ENCODE measurements around the gene SASH1.

Gene SASH1

DNA sequence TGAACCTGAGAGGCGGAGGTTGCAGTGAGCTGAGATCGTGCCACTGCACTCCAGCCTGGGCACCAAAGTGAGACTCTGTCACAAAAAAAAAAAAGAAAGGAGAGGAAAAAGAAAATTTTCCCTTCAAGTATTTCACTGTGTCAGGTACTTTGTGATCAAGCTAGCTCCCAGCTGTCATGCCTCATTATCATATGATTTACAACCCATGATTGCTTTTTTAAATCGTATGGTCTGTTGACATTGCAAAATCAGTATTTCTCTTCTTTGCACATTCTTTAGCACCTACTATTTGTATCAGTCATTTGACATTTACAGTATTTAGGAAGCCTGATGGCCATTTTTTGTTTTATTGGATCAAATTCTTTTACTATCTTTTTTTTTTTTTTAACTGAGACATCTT, 22.4 kb downstream of the SASH1 start:
- FAIRE-seq (no peak), DNase-seq (ENCODE audit: insufficient read length, low spot score) (no peak)
- TF ChIP-seq, protein P1, sequence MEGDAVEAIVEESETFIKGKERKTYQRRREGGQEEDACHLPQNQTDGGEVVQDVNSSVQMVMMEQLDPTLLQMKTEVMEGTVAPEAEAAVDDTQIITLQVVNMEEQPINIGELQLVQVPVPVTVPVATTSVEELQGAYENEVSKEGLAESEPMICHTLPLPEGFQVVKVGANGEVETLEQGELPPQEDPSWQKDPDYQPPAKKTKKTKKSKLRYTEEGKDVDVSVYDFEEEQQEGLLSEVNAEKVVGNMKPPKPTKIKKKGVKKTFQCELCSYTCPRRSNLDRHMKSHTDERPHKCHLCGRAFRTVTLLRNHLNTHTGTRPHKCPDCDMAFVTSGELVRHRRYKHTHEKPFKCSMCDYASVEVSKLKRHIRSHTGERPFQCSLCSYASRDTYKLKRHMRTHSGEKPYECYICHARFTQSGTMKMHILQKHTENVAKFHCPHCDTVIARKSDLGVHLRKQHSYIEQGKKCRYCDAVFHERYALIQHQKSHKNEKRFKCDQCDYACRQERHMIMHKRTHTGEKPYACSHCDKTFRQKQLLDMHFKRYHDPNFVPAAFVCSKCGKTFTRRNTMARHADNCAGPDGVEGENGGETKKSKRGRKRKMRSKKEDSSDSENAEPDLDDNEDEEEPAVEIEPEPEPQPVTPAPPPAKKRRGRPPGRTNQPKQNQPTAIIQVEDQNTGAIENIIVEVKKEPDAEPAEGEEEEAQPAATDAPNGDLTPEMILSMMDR (IDR thresholded peaks at IDR 0.05; ENCODE audit: insufficient read depth, missing control alignments), result no peak

DNA sequence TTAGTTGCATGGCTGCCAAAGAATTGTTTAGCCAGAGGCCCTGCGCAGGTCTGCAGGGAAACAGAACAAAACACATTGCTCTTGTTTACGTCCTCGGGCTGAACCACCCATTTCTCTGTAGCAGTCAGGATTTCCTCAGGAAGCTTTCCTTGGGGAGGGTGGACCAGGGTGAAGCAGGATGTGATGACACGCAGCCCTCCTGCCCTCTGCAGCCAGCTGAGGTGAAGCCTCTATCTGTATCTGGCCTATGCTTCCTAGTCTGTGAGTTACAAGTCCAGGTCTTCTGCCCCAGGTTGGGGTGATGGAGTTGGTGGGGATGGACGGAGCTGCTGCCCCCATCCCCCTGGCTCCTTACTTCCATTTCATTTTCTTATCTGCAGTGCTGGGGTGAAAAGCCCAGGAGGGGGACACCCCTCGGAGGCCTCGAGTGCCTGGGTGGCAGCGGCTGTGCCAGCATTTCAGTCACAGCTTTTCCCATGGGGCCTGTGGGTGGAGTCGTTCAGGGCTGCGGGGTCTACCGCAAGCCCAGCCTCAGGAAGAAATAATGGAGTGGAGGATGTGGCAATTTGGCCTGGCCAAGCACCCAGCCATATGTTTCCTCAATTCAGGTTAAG, 24.9 kb downstream of the SASH1 start:
- TF ChIP-seq, protein P1 (IDR thresholded peaks at IDR 0.05; ENCODE audit: insufficient read depth, missing control alignments), result no peak
- DNase-seq (ENCODE audit: insufficient read length, low spot score) (no peak), FAIRE-seq (no peak)

DNA sequence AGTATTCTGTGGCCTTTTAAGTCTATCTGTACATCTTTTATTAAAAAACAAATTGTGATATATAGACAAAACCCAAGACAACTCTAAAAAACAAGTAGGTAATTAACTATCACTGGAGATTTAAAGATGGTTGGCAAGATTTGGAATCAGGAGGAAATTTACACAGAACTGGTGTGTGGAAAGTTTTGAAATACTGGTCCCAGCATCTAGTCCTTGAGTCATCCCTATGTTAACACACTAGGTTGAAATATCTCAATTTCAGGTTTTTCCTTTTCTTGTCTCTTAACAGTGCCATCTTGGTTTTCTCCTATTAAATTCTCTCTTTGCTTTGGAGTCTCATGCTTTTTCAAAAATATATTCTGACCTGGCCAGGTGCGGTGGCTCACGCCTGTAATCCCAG, 27.5 kb downstream of the SASH1 start:
- DNase-seq (ENCODE audit: insufficient read length, low spot score), result no peak
- no peak for FAIRE-seq
- TF ChIP-seq, protein P1 (IDR thresholded peaks at IDR 0.05; ENCODE audit: insufficient read depth, missing control alignments), result no peak

DNA sequence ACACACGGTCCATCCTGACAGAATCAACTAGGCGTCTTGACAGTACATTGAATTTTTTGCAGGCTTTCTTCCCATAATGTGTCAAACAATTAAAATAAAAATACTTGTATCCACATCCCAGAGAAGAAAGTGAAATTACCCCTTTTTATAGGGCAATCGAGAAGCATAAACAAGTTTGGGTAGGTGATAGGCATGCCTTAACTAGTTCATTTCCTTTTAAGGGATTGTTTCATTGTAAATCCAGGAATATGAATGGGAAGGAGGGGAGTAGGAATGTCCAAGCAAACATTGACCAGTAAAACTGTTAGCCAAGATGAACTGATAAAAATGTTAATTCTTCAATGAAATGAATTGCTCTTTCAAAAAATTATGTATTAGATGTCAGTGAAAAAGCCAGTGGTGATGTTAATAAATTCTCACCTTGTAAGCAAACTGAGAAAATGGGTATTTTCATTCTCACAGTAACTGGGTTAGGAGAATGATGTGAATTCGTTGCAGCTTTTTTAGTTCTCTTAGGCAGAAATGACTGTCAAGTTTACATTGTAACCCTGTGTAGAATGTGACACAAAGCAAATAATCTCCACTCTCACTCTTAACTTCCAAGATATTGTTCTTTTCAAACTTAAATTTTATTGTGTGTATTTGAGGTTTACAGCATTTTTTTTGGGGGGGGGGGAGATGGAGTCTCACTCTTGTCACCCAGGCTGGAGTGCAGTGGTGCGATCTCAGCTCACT, 31.6 kb downstream of the SASH1 start:
- TF ChIP-seq, protein P1 (IDR thresholded peaks at IDR 0.05; ENCODE audit: insufficient read depth, missing control alignments), result no peak
- FAIRE-seq (no peak), DNase-seq (ENCODE audit: insufficient read length, low spot score) (no peak)

DNA sequence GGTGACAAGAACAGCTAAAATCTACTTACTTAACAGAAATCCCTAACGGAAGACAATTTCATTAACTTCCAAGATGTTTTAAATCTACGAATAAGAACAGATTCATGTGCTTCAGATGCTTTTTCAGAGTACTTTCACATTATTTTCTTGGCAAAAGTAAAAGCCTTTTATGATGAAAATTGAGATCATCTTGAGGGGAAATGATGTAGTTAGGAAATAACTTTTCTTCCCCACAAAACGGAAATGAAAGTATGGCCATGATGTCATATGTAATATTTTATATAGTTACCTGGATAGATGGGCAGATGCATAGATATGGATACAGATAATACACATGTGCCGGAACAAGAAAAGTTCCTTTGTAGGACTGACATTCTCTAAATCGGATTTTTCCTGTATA, 32.8 kb downstream of the SASH1 start:
- no peak for FAIRE-seq
- TF ChIP-seq, protein P1 (IDR thresholded peaks at IDR 0.05; ENCODE audit: insufficient read depth, missing control alignments), result no peak
- DNase-seq (ENCODE audit: insufficient read length, low spot score), result no peak

DNA sequence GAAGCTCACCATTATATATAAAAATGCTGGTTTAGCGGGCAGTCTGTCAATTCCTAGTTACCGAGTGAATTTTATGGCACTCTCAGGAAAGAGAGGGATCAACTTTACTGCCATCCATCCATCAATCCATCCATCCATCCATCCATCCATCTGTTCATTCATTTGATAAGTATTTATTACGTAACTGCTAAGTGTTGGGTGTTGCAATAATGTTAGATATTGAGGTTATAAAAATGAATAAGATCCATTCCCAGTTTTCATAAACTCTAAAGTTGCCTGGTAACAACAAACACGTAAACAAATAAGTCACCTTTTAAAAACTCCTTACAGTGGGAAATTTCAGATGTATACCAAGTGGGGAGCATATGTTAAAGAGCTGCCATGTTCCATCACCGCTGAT, 36.8 kb downstream of the SASH1 start:
- FAIRE-seq (no peak), DNase-seq (ENCODE audit: insufficient read length, low spot score) (no peak)
- TF ChIP-seq, protein P1 (IDR thresholded peaks at IDR 0.05; ENCODE audit: insufficient read depth, missing control alignments), result no peak
